Measurements from ENCODE around the gene MMRN2. TPM values are rescaled to one million over a fixed set of nuclear protein-coding genes. Genes with fewer than 3 reads are reported as not detected.

The MMRN2 gene
- polyA plus RNA-seq, 1 donor, result 18.5 TPM

Other genes with a start within 250 kb of the MMRN2 start
- gene BMPR1A, start 201.0 kb downstream of the MMRN2 start, polyA plus RNA-seq (ENCODE audit: insufficient read length), result 46.0 TPM
- gene SNCG, start 984 bp upstream of the MMRN2 start, polyA plus RNA-seq (ENCODE audit: insufficient read length), result 4.6 TPM
- 3.4 TPM for gene ADIRF, start 10.9 kb upstream of the MMRN2 start, polyA plus RNA-seq (ENCODE audit: insufficient read length)
- not detected for gene FAM25A, start 62.7 kb upstream of the MMRN2 start, polyA plus RNA-seq (ENCODE audit: insufficient read length)
- 52.3 TPM for gene GLUD1, start 137.2 kb upstream of the MMRN2 start, polyA plus RNA-seq (ENCODE audit: insufficient read length)
- gene SHLD2, start 137.6 kb upstream of the MMRN2 start, polyA plus RNA-seq (ENCODE audit: insufficient read length), result 18.9 TPM

Measured in forelimb muscle (tissue), 1 donor.